DND-41 (cell line): ENCODE results near the gene ENTPD8.

Source experiments
- CTCF ChIP-seq: IDR thresholded peaks from 2 replicates; pipeline ENCODE4 v1.5.1; 2012; ENCODE audit warnings: borderline replicate concordance, low read length, moderate library complexity, mild to moderate bottlenecking; ENCODE audit not compliant: poor library complexity, severe bottlenecking; ENCODE audit errors: extremely low read depth
- EZH2 ChIP-seq: IDR thresholded peaks from 3 replicates; pipeline ENCODE4 v1.6.1; 2012; ENCODE audit warnings: borderline replicate concordance, low read depth, mild to moderate bottlenecking, moderate library complexity, low read length, inconsistent platforms; ENCODE audit not compliant: severe bottlenecking

- no peak for TF ChIP-seq EZH2
- TF ChIP-seq CTCF = no peak
Measured at GRCh38 chr9:137405677-137406081, 35.5 kb downstream of the ENTPD8 start.
